Gastroesophageal sphincter (tissue), 4 donors: Measurements from ENCODE around the gene STYK1. TPM values are rescaled to one million over a fixed set of nuclear protein-coding genes. Genes with fewer than 3 reads are reported as not detected.

ENCODE experiments used
- ATAC-seq: fragments of 150-250 bp; one replicate; pipeline ENCODE4 v1.9.1; 2016; ENCODE audit warnings: mild to moderate bottlenecking, moderate library complexity
- H3K27ac ChIP-seq, 4 donors: fragments of 200-600 bp; sonication (generic) in 3 of 4; 1 replicate in 3 of 4; 2 replicates in 1 of 4; pipeline ENCODE4 v1.5.1; 2016 to 2019
- H3K27me3 ChIP-seq: fragments of 200-600 bp; sonication (generic); one replicate; pipeline ENCODE4 v1.5.1; 2019
- H3K36me3 ChIP-seq, 2 donors: fragments of 200-600 bp; sonication (generic); one replicate each; pipeline ENCODE4 v1.5.1; 2019; ENCODE audit warnings: control low read depth in 1 of 2
- H3K4me1 ChIP-seq, 3 donors: fragments of 200-600 bp; sonication (generic); 1 replicate in 2 of 3; 2 replicates in 1 of 3; pipeline ENCODE4 v1.5.1; 2016 to 2019; ENCODE audit warnings: control low read depth in 2 of 3
- H3K4me3 ChIP-seq, 2 donors: fragments of 200-600 bp; sonication (generic); one replicate each; pipeline ENCODE4 v1.5.1; 2019; ENCODE audit warnings: mild to moderate bottlenecking in 1 of 2, moderate library complexity in 1 of 2
- H3K9me3 ChIP-seq, 3 donors: fragments of 200-600 bp; sonication (generic); one replicate each; pipeline ENCODE4 v1.5.1; 2017 to 2019; ENCODE audit warnings: control low read depth in 2 of 3
- CTCF ChIP-seq, 4 experiments: fragments of 200-600 bp in 2 of 4; fragments of 450-650 bp in 2 of 4; sonication (generic) in 1 of 4; IDR thresholded peaks; one replicate each; pipeline ENCODE4 v1.5.1; 2017 to 2019; ENCODE audit warnings: antibody characterized with exemption in 4 of 4, mild to moderate bottlenecking in 2 of 4, moderate library complexity in 2 of 4
- EP300 ChIP-seq: sonication (generic); formaldehyde crosslinking; IDR thresholded peaks from one replicate; pipeline ENCODE4 v1.6.1; 2017; ENCODE audit warnings: antibody characterized with exemption, mild to moderate bottlenecking
- POLR2A ChIP-seq, 2 donors: fragments of 450-650 bp; IDR thresholded peaks; one replicate each; pipeline ENCODE4 v1.6.1; 2017; ENCODE audit warnings: antibody characterized with exemption in 2 of 2, mild to moderate bottlenecking in 2 of 2, moderate library complexity in 1 of 2
- POLR2AphosphoS5 ChIP-seq: sonication (generic); formaldehyde crosslinking; IDR thresholded peaks from one replicate; pipeline ENCODE4 v1.6.1; 2017; ENCODE audit warnings: antibody characterized with exemption
- WGBS, 2 donors: methylation state at CpG; one replicate each; pipeline ENCODE4 v1.1.5; 2018; ENCODE audit warnings: low coverage in 1 of 2; 5-methylcytosine and 5-hydroxymethylcytosine counted together
- total RNA-seq, 4 donors: library from RNA; depleted of rRNA; stranded (reverse); fragments of >200 nt; gene quantifications; one replicate each; pipeline ENCODE4 v1.1.0, GENCODE V29; 2016

STYK1 gene
- total RNA-seq, 4 donors from 2014 or later = 0.40 to 0.77 (median 0.62) TPM; not detected in 1

DNA sequence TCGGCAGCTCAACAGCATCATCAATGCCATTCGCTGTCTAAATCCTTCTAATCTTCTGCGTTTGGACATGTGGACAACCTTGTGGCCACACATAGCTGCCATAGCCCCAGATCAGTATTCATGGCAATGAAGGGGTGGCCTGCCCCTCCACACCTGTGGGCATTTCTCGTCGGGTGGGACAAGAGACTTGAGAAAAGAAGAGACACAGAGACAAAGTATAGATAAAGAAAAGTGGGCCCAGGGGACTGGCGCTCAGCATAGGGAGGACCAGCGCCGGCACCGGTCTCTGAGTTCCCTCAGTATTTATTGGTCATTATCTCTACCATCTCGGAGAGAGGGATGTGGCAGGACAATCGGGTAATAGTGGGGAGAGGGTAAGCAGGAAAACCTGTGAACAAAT is 102.7 kb downstream of the STYK1 start:
- H3K27me3 ChIP-seq = peaks cover 5% of the 10 kb centered on the region
- 79 to 84% methylated on average over 4 to 11 of the region's 11 CpGs for WGBS, 2 donors
- H3K9me3 ChIP-seq = no peaks in the 10 kb centered on the region
- H3K4me3 ChIP-seq = no peak overlapping the region
- TF ChIP-seq POLR2AphosphoS5 (no peak), POLR2A (IDR thresholded peaks at IDR 0.05) (no peak), EP300 (no peak), CTCF (IDR thresholded peaks at IDR 0.05) (no peak)
- H3K27ac ChIP-seq = no peak overlapping the region
- H3K4me1 ChIP-seq = no peaks in the 10 kb centered on the region
- ATAC-seq = no peak
- no peaks in the 10 kb centered on the region for H3K36me3 ChIP-seq

Other genes with a start within 250 kb of the STYK1 start
- gene KLRC2, start 238.0 kb downstream of the STYK1 start, total RNA-seq = under 1 TPM in 1 of 4 donors, not detected in 3; 0.40 TPM
- 1 to 10 TPM in 1 of 4 donors, under 1 TPM in 1, not detected in 2; 0.62 to 1.1 TPM for gene KLRC1, start 220.7 kb downstream of the STYK1 start, total RNA-seq
- gene EIF2S3B, start 168.2 kb downstream of the STYK1 start, total RNA-seq = under 1 TPM; 0.40 to 0.87 (median 0.81) TPM
- 10 to 100 TPM; 10.2 to 29.7 (median 11.8) TPM for gene MAGOHB, start 60.4 kb downstream of the STYK1 start, total RNA-seq
- 100 to 1,000 TPM; 283 to 649 (median 523) TPM for gene YBX3, start 49.3 kb upstream of the STYK1 start, total RNA-seq
- not detected for gene TAS2R7, start 128.6 kb upstream of the STYK1 start, total RNA-seq
- gene TAS2R8, start 133.2 kb upstream of the STYK1 start, total RNA-seq = not detected
- not detected for gene TAS2R9, start 136.1 kb upstream of the STYK1 start, total RNA-seq
- gene TAS2R10, start 152.3 kb upstream of the STYK1 start, total RNA-seq = under 1 TPM in 1 of 4 donors, not detected in 3; 0.78 TPM
- 100 to 1,000 TPM in 1 of 4 donors, 1 to 10 TPM in 3; 1.6 to 344 (median 2.5) TPM for gene PRR4, start 175.4 kb upstream of the STYK1 start, total RNA-seq
- 10 to 100 TPM in 3 of 4 donors, 1 to 10 TPM in 1; 3.6 to 32.3 (median 18.3) TPM for gene PRH1, start 210.2 kb upstream of the STYK1 start, total RNA-seq
- 1 to 10 TPM in 2 of 4 donors, not detected in 2; 1.8 to 5.1 TPM for gene TAS2R13, start 235.5 kb upstream of the STYK1 start, total RNA-seq